Activated naive CD4-positive, alpha-beta T cell treated with anti-CD3 and anti-CD28 coated beads, Interleukin-2, amount 10 ng/mL, durations not matched to agents 7 days and 5 days (primary cell): ENCODE data around the gene ALOX12B.

Source experiments
- CTCF ChIA-PET: fragments of 350-600 bp; sonication (Branson Sonifier 250); formaldehyde crosslinking; loops from one replicate; lab custom pipeline; 2021; ENCODE audit warnings: antibody characterized with exemption; lab: Charles Lee
- DNase-seq: peaks from one replicate; pipeline ENCODE4 v3.0.0-alpha.2; 2020
- H3K27ac Mint-ChIP-seq: one replicate; pipeline ENCODE4 v1.8.0; 2021; ENCODE audit warnings: mild to moderate bottlenecking, moderate library complexity, mixed read lengths
- H3K27me3 Mint-ChIP-seq: one replicate; pipeline ENCODE4 v1.8.0; 2021; ENCODE audit warnings: mild to moderate bottlenecking, mixed read lengths
- H3K36me3 Mint-ChIP-seq: one replicate; pipeline ENCODE4 v1.8.0; 2021; ENCODE audit warnings: mixed read lengths
- H3K4me1 Mint-ChIP-seq: one replicate; pipeline ENCODE4 v1.8.0; 2021; ENCODE audit warnings: mixed read lengths
- H3K4me3 Mint-ChIP-seq: one replicate; pipeline ENCODE4 v1.8.0; 2021; ENCODE audit warnings: mild to moderate bottlenecking, moderate library complexity, mixed read lengths
- H3K9me3 Mint-ChIP-seq: one replicate; pipeline ENCODE4 v1.8.0; 2021; ENCODE audit warnings: mixed read lengths

The ALOX12B gene

DNA sequence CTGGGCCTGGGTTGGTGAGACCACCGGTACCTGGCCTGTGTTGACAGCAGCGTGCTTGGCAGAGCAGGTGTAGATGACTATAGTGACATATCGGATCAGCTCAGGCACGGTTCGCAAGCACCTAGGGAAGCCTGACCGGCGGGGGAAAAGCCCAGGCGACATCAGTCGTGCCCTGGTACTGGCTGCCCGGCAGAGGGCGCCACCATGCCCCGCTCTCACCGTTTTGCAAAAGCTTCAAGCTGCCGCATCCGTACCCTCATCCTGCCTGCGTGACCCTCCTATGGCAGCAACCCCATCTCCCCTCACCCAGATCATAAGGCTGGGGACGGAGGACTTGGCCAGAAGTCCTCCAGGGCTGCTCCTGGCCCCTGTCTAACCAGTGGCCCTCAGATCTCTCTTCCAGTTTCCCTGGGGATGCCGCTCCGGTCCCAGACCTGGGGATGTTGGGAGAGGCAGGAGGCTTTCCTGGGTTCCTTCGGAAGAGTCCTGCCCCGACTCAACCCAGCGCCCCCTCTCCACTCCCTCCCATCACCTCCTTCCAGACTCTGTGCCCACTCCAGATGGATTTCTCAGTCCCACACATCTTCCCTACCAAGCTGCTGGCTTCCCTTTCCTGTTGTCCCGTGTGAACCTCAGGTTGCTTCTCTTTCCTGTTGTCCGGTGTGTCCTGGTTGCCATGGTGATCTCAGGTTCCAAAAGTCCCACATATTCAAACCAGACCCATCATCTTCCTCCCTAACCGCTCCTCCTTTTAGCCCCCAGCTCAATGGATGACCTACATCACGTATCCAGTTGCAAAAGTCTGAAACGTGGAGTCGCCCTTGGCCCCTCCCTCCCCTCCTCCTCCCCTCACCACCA, 13.7 kb downstream of the ALOX12B start:
- Mint-ChIP-seq H3K27ac (peak overlapping the region; percentile 21), H3K4me3 (peak overlapping the region; percentile 65), H3K27me3 (peaks cover 89% of the 10 kb centered on the region), H3K4me1 (peaks cover 30% of the 10 kb centered on the region), H3K9me3 (no peaks in the 10 kb centered on the region), H3K36me3 (no peaks in the 10 kb centered on the region)
- CTCF ChIA-PET, result interaction anchor here (0.7 to 7.7 kb wide), 26 partner anchors 8 to 673 kb away, joined by 3 to 134 read pairs (median 4); partner anchors contain the start of gene ALOX12B
- peak; percentile 89 for DNase-seq

DNA sequence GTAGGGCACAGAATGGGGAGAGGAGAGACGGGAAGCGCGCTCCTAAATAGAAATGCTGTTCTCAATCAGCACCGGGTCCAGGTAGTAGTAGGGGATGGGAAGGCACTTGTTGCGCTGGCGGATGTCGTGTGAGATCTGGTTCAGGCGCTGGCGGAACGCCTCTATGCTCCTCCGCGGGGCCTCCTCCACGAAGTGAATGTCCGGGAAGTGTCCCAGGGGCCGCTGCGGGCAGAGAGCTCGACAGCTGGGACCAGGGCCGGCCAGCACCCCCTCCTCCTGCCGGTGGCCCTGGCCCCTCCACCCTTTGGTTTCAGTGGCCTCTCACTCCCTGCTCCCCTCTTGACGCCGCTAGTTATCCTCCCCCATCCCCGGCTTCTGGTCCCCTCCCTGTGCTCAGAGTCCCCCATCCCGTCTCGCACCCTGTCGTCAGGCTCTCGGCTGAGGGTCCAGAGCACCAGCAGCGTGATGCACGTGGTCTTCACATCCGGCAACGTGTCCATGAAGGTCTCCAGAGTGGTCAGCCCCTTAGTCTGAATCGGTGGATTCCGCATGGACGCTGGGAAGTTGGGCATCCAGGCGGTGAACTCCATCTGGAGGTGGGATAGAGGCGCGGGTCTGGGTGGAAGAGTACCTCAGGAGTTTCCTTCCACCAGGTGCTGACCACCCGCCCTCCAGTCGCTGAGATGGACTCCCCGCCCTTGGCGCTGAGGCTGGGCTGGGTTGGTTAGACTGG, 14.6 kb downstream of the ALOX12B start:
- no peak overlapping the region for H3K27ac Mint-ChIP-seq
- peak; percentile 52 for DNase-seq
- peaks cover 97% of the 10 kb centered on the region for H3K27me3 Mint-ChIP-seq

DNA sequence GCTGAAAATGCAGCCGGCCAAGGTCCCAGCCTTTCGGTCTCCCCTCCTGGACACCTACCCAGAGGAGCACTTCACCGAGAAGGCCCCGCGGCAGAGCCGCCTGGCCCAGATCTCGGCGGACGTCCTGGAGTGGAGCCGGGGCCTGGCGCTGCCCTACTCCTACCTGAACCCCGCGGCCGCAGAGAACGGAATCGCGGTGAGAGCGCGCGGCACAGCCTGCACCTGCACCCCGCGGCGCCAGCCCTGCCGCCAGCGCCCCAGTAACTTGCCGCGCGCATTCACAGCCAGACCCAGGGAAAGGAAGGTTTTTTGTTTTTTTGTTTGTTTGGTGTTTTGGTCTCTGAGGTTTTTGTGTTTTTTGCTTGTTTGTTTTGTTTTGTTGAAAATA, 15.2 kb downstream of the ALOX12B start:
- CTCF ChIA-PET, result interaction anchor here (3.6 to 7.7 kb wide), 2 partner anchors 13 to 47 kb away, joined by 20 to 134 read pairs; no protein-coding TSS in a partner anchor
- H3K4me3 Mint-ChIP-seq, result peak overlapping the region; percentile 46
- H3K4me1 Mint-ChIP-seq, result peaks cover 28% of the 10 kb centered on the region
- no peak overlapping the region for H3K27ac Mint-ChIP-seq
- H3K27me3 Mint-ChIP-seq, result peaks cover 99% of the 10 kb centered on the region
- no peaks in the 10 kb centered on the region for H3K36me3 Mint-ChIP-seq
- no peaks in the 10 kb centered on the region for H3K9me3 Mint-ChIP-seq
- DNase-seq, result peak; percentile 34

More for the DNA sequence above, 14.6 kb downstream of the ALOX12B start:
- H3K36me3 Mint-ChIP-seq, result no peaks in the 10 kb centered on the region
- peaks cover 30% of the 10 kb centered on the region for H3K4me1 Mint-ChIP-seq
- no peaks in the 10 kb centered on the region for H3K9me3 Mint-ChIP-seq
- peak overlapping the region; percentile 46 for H3K4me3 Mint-ChIP-seq
- CTCF ChIA-PET, result interaction anchor here (0.9 to 7.7 kb wide), 16 partner anchors 8 to 273 kb away, joined by 3 to 134 read pairs (median 6); partner anchors contain the start of gene ALOX12B

DNA sequence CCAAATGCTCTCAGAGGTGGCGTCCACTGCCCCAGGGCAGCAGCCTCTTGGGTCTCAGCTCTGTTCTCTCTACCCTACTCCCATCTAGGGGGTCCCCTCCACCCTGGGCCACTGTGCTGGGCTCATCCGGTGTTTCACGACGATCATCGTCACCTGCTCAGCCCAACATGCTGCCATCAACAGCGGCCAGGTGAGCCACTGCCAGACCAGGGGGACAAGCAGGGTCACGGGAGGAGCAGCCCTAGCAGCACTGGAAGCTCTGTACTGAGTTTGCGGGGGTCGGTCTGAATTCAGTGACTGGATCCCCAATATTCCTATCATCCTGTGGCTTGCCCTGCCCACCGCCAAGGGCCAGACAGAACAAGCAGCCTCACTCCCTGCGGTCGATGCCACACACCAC, 16.0 kb downstream of the ALOX12B start:
- H3K27ac Mint-ChIP-seq, result no peak overlapping the region
- H3K36me3 Mint-ChIP-seq, result no peaks in the 10 kb centered on the region
- peaks cover 99% of the 10 kb centered on the region for H3K27me3 Mint-ChIP-seq
- H3K9me3 Mint-ChIP-seq, result no peaks in the 10 kb centered on the region
- H3K4me1 Mint-ChIP-seq, result peaks cover 28% of the 10 kb centered on the region
- no peak overlapping the region for H3K4me3 Mint-ChIP-seq
- CTCF ChIA-PET, result interaction anchor here (0.5 to 7.7 kb wide), 5 partner anchors 8 to 209 kb away, joined by 3 to 134 read pairs (median 4); no protein-coding TSS in a partner anchor
- DNase-seq, result no peak

DNA sequence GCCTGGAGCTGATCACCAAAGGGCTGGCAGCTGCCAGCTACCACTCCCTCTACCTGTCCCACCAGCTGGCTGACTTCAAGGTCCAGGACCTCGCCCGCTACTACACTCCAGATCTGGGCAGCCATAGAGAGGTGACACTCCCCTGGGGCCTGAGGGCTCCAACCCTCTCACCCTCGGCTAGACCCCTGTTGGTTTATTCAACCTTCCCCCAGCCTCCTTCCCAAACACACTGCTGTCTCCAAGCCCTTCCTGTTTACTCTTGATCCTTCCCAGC, 18.0 kb downstream of the ALOX12B start:
- H3K4me3 Mint-ChIP-seq, result no peak overlapping the region
- H3K9me3 Mint-ChIP-seq, result no peaks in the 10 kb centered on the region
- no peak for DNase-seq
- peaks cover 97% of the 10 kb centered on the region for H3K27me3 Mint-ChIP-seq
- no peaks in the 10 kb centered on the region for H3K36me3 Mint-ChIP-seq
- CTCF ChIA-PET, result interaction anchor here (0.5 to 7.7 kb wide), 6 partner anchors 10 to 50 kb away, joined by 3 to 134 read pairs (median 5); no protein-coding TSS in a partner anchor
- H3K4me1 Mint-ChIP-seq, result peaks cover 25% of the 10 kb centered on the region
- no peak overlapping the region for H3K27ac Mint-ChIP-seq

DNA sequence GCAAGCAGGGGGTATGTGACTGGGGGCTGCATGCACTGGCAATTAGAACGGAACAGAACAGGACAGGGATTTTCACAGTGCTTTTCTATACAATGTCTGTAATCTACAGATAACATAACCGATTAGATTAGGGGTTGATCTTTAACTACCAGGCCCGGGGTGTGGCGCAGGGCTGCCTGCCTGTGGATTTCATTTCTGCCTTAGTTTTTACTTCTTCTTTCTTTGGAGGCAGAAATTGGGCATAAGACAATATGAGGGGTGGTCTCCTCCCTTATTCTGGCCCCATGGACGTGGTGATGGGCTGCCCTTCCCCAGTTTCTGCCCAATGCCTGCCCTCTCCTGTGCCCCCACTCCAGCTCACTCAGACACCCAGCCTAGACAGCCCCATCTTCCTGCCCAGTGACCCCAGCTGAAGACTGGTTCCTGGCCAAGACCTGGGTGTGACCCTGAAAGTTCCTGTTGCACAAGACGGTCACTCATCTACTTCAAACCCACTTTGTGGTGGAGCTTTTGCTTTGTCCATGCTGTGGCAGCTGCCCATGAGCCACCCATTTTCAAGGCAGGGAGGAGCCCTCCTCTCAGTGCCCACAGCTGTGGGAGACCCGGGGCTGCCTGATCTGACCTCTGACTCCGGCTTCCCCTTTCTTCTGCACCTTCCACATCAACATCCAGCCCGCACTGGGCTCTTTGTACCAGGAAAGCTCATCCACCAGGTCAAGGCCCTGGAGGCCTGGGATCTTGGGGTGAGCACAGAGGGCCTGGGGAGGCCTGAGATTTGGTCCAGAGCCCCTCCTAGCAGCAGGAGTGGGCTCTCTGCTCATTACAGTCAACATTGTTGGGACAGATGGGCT, 18.6 kb downstream of the ALOX12B start:
- H3K27me3 Mint-ChIP-seq, result peaks cover 97% of the 10 kb centered on the region
- CTCF ChIA-PET, result interaction anchor here (0.5 to 7.7 kb wide), 6 partner anchors 10 to 50 kb away, joined by 3 to 134 read pairs (median 5); no protein-coding TSS in a partner anchor
- peaks cover 19% of the 10 kb centered on the region for H3K4me1 Mint-ChIP-seq
- no peak overlapping the region for H3K4me3 Mint-ChIP-seq
- H3K36me3 Mint-ChIP-seq, result no peaks in the 10 kb centered on the region
- H3K9me3 Mint-ChIP-seq, result no peaks in the 10 kb centered on the region
- DNase-seq, result no peak
- H3K27ac Mint-ChIP-seq, result no peak overlapping the region

DNA sequence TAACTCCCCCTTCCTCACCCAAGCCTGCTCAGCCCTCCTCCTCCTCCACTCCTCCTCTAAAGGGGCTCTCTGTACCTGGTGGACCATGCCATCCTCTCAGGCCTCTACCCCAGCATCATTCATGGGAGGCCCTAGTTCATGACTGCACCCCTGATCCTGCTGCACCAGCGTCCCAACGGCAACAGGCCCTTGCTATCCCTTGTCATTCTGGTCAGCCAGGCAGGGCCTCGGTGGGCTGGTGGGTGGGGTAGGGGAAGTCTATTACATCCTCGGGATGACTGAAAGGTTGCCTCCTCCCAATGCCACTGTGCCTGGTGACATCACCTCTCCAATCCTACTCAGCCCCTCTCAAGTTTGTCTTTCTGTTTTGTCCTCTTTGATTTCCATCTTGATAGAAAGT, 19.7 kb downstream of the ALOX12B start:
- Mint-ChIP-seq H3K4me3 (no peak overlapping the region), H3K27ac (no peak overlapping the region), H3K36me3 (no peaks in the 10 kb centered on the region), H3K9me3 (no peaks in the 10 kb centered on the region), H3K27me3 (peaks cover 97% of the 10 kb centered on the region), H3K4me1 (peaks cover 9% of the 10 kb centered on the region)
- CTCF ChIA-PET, result interaction anchor here (7.7 kb wide), 1 partner anchor 8 kb away, joined by 134 read pairs; no protein-coding TSS in a partner anchor
- DNase-seq, result no peak

DNA sequence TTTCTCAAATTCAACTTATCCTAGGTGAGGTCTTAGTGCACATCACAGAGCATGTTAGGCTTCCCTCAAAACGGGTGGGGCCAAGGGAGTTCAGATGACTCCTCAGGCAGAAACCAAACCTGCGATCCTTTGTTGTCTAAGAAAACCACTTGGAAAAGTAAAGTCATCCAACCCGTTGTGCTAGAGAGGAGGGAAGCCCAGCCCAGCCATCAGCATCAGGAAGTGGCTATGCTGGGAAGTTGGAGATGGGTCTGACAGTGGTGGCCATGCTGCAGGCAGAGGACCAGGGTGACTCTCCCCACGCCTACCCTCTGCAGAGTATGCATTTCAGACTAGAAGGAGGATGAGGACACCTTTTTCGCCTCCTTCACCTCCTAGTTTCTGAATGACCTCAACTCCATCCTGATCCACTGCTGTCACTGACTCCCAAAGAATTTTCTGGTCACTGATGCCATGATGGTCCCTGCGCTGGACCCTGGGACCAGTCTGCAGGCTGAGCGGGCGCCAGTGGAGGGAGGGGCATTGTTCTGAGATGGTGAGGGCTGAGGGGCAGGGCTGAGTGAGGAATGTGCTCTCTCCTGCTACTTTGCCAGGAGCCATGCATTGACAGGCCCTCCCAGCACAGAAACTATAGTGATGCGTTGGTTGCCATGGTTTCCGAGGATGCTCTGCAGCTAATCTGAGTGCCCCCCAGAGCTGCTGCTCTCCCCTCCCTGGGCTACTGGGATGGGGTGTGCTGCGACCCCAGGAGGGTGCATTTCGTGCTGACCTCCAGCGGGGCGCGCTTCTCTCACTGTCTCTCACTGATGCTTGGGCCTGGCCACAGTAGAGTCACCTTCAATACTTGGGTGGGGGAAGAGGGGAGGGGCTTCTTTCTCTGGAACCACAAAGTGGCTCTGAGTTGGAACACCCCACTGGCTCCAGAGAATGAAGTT, 20.4 kb downstream of the ALOX12B start:
- H3K27me3 Mint-ChIP-seq, result peaks cover 97% of the 10 kb centered on the region
- H3K4me3 Mint-ChIP-seq, result no peak overlapping the region
- no peaks in the 10 kb centered on the region for H3K9me3 Mint-ChIP-seq
- H3K36me3 Mint-ChIP-seq, result no peaks in the 10 kb centered on the region
- CTCF ChIA-PET, result no interaction called here
- DNase-seq, result no peak
- no peak overlapping the region for H3K27ac Mint-ChIP-seq
- H3K4me1 Mint-ChIP-seq, result peaks cover 3% of the 10 kb centered on the region

DNA sequence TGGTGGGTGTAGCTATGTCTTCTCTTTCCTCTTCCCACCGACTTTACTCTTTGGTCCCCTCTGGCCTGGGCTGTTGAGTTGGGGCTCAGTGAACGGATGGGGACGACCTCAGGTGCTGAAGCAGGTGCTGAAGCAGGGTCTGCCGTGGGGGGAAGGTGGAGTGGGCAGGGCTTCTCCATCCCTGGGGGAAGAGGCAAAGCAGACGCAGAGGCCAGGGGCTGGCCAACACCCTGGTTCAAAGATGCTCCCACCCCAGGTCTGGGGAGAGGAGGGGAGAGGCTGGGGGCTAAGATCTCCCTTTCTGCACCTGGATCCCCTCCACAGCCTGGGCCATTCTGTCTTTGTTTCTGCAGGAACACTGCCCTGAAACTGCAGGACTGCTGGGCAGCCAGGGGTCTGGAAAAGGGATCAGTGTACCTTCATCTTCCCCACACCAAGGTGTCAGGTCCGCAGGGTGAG, 22.9 kb downstream of the ALOX12B start:
- DNase-seq, result no peak
- no peak overlapping the region for H3K4me3 Mint-ChIP-seq
- H3K4me1 Mint-ChIP-seq, result no peaks in the 10 kb centered on the region
- no peaks in the 10 kb centered on the region for H3K9me3 Mint-ChIP-seq
- H3K27me3 Mint-ChIP-seq, result peaks cover 92% of the 10 kb centered on the region
- CTCF ChIA-PET, result no interaction called here
- H3K36me3 Mint-ChIP-seq, result no peaks in the 10 kb centered on the region
- H3K27ac Mint-ChIP-seq, result no peak overlapping the region

DNA sequence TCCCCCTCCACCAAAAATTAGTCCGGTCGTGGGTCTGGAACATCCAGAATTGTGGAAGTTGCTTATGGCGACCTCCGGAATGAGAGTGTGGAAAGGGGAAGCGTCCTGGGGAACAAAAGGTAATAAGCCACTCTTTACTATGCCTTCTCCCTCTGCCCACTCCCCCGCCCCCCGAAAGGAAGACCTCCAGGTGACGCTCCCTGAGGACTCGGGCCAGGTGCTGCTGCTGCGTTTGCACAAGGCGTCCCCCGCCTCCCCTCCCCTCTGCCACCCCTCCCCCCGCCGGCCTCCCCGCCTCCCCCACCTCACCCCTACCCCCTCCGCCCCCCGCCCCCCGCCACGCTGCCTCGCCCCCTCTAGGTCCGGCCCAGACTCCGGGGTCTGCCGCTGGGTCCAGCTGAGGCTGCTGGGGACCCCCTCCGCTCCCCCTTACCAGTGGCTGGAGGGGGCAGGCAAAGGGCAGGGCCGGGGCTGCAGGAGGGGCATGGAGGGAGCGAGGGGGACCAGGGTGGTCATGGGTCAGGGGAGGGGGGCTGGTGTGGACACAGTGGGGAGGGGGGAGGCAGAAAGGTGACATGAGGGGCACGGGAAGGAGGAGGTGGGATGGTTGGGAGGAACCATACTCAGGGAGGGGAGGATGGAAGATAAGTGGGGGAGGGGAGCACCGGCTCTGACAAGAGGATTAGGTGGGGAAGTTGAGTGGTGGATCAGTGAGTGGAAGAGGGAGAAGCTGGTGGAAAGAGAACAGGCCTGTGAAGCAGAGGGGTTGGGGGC, 23.6 kb downstream of the ALOX12B start:
- Mint-ChIP-seq H3K27me3 (peaks cover 92% of the 10 kb centered on the region), H3K4me3 (no peak overlapping the region), H3K27ac (no peak overlapping the region), H3K4me1 (no peaks in the 10 kb centered on the region), H3K9me3 (no peaks in the 10 kb centered on the region), H3K36me3 (no peaks in the 10 kb centered on the region)
- CTCF ChIA-PET, result no interaction called here
- DNase-seq, result no peak

DNA sequence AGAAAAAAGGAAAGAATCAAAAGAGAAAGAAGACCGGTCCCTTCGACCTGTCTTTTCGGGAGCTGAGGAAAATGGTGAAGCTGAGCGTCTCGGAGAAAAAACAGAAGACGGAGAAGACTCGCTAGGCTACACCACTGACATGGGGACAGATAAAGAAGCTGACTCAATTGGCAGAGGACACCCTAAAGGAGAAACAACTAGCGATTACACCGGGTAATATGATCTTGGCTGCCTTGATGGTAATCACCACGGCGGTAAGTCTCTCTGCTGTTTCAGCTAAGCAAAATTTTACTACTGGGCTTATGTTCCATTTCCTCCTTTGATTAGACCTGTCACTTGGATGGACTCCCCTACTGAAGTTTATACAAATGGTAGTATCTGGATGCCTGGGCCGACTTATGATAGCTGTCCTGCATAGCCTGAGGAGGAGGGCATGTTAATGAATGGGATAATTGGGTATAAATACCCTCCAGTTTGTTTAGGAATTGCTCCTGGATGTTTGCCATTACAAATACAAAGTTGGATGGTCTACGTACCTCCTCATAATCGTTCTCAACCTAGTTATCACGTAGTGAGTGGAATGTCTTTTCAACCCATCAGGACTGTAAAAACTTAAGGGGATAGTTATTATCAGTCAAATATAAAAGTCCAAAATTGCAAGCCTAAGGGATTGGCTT, 24.6 kb downstream of the ALOX12B start:
- H3K27me3 Mint-ChIP-seq, result peaks cover 93% of the 10 kb centered on the region
- H3K4me3 Mint-ChIP-seq, result no peak overlapping the region
- H3K36me3 Mint-ChIP-seq, result no peaks in the 10 kb centered on the region
- DNase-seq, result no peak
- H3K27ac Mint-ChIP-seq, result no peak overlapping the region
- no peaks in the 10 kb centered on the region for H3K9me3 Mint-ChIP-seq
- peaks cover 3% of the 10 kb centered on the region for H3K4me1 Mint-ChIP-seq
- CTCF ChIA-PET, result interaction anchor here (0.9 to 8.4 kb wide), 7 partner anchors 9 to 66 kb away, joined by 3 to 134 read pairs (median 4); no protein-coding TSS in a partner anchor

DNA sequence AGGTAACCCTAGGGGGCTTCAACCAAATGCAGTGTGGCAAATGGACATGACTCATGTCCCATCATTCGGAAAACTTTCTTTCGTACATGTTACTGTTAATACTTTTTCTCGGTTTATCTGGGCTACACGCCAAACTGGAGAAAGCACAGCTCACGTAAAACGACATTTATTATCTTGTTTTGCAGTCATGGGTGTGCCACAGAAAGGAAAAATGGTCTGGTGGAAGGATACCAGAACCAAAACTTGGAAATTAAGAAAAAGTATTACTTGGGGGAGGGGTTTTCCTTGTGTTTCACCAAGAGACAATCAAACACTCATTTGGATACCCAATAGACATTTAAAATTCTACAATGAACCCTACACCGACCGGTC, 25.1 kb downstream of the ALOX12B start:
- Mint-ChIP-seq H3K27me3 (peaks cover 93% of the 10 kb centered on the region), H3K27ac (no peak overlapping the region), H3K9me3 (no peaks in the 10 kb centered on the region), H3K36me3 (no peaks in the 10 kb centered on the region), H3K4me3 (no peak overlapping the region), H3K4me1 (peaks cover 3% of the 10 kb centered on the region)
- DNase-seq, result no peak
- CTCF ChIA-PET, result interaction anchor here (0.9 to 8.4 kb wide), 8 partner anchors 9 to 65 kb away, joined by 3 to 134 read pairs (median 4); no protein-coding TSS in a partner anchor
